ENCODE data around the gene APBB2. TPM values are rescaled to one million over a fixed set of nuclear protein-coding genes. Genes with fewer than 3 reads are reported as not detected.

Gene APBB2
- total RNA-seq, 1 donor, result 92.3 TPM

DNA sequence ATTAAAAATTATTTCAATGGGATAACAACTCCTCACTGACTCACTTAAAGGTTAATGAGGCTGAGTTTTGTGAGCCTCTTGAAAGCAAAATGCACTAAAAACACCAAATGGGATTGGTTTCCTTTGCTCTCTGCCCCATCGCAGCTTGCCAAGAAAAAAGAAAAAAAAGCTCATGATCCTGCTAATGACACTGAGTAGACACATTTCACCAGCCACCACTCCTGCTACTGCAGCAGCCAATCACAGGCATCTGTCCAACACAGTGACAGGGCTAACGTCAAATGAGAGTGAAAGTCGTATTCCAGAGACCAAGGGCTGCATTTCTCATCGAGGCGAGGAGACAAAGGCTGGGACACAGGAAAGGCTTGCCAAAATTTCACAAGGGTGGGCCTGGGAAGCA, 5.2 kb downstream of the APBB2 start:
- Histone ChIP-seq H3K36me3 (ENCODE audit: insufficient read depth, low read length) (no peaks in the 10 kb centered on the region), H3K27ac (ENCODE audit: low read depth, low read length) (peak overlapping the region; percentile 71), H3K79me2 (ENCODE audit: insufficient read depth, low read length) (peaks cover 91% of the 10 kb centered on the region), H3K27me3 (ENCODE audit: insufficient read depth, low read length) (no peaks in the 10 kb centered on the region), H3K4me3 (ENCODE audit: insufficient read depth, low read length) (no peak overlapping the region), H4K20me1 (ENCODE audit: insufficient read depth, low read length) (peaks cover 9% of the 10 kb centered on the region), H3K9me3 (ENCODE audit: low read depth, low read length) (no peaks in the 10 kb centered on the region), H2AFZ (ENCODE audit: low read length) (no peak overlapping the region), H3K4me1 (ENCODE audit: insufficient read depth, low read length) (peaks cover 50% of the 10 kb centered on the region), H3K4me2 (ENCODE audit: insufficient read depth, low read length) (no peak overlapping the region)
- TF ChIP-seq, protein P1, sequence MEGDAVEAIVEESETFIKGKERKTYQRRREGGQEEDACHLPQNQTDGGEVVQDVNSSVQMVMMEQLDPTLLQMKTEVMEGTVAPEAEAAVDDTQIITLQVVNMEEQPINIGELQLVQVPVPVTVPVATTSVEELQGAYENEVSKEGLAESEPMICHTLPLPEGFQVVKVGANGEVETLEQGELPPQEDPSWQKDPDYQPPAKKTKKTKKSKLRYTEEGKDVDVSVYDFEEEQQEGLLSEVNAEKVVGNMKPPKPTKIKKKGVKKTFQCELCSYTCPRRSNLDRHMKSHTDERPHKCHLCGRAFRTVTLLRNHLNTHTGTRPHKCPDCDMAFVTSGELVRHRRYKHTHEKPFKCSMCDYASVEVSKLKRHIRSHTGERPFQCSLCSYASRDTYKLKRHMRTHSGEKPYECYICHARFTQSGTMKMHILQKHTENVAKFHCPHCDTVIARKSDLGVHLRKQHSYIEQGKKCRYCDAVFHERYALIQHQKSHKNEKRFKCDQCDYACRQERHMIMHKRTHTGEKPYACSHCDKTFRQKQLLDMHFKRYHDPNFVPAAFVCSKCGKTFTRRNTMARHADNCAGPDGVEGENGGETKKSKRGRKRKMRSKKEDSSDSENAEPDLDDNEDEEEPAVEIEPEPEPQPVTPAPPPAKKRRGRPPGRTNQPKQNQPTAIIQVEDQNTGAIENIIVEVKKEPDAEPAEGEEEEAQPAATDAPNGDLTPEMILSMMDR (IDR thresholded peaks at IDR 0.05; ENCODE audit: extremely low read depth, low read depth, low read length), result no peak
- DNase-seq (ENCODE audit: insufficient read length, low spot score, missing footprints), result no peak

DNA sequence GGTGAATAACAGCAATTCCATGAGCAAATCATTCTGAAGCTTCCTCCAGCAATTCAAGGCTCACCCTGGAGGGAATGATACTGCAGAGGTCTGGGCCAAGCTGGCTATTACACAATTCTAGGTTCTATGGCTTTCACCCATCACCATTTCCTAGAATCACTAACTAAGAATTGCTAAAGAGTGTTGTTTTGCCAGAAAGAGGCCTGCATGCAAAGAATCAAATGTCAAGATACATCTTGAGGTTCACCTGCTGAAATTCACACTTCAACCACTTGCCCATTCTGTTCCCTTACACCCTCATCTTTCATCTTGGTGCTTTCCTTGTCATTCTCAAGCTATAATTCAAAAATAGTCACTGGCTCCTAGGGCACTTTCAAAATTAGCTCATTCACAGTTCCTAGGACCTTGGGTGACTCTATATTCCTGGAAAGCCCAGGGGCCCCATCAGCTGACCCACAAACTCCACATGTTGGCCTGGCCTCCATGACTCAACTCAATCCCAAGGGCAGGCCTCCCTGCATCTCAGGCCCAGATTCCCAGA, 7.0 kb downstream of the APBB2 start:
- no peak for DNase-seq (ENCODE audit: insufficient read length, low spot score, missing footprints)
- Histone ChIP-seq H3K36me3 (ENCODE audit: insufficient read depth, low read length) (no peaks in the 10 kb centered on the region), H2AFZ (ENCODE audit: low read length) (no peak overlapping the region), H3K79me2 (ENCODE audit: insufficient read depth, low read length) (peaks cover 87% of the 10 kb centered on the region), H3K27me3 (ENCODE audit: insufficient read depth, low read length) (no peaks in the 10 kb centered on the region), H3K4me3 (ENCODE audit: insufficient read depth, low read length) (no peak overlapping the region), H3K27ac (ENCODE audit: low read depth, low read length) (peak overlapping the region; percentile 49), H3K9me3 (ENCODE audit: low read depth, low read length) (no peaks in the 10 kb centered on the region), H4K20me1 (ENCODE audit: insufficient read depth, low read length) (peaks cover 6% of the 10 kb centered on the region), H3K4me1 (ENCODE audit: insufficient read depth, low read length) (peaks cover 68% of the 10 kb centered on the region), H3K4me2 (ENCODE audit: insufficient read depth, low read length) (no peak overlapping the region)
- TF ChIP-seq, protein P1 (IDR thresholded peaks at IDR 0.05; ENCODE audit: extremely low read depth, low read depth, low read length), result no peak

- Histone ChIP-seq H3K27me3 (ENCODE audit: insufficient read depth, low read length) (no peaks in the 10 kb centered on the region), H3K36me3 (ENCODE audit: insufficient read depth, low read length) (no peaks in the 10 kb centered on the region), H3K4me3 (ENCODE audit: insufficient read depth, low read length) (no peak overlapping the region), H3K4me1 (ENCODE audit: insufficient read depth, low read length) (peaks cover 76% of the 10 kb centered on the region), H3K79me2 (ENCODE audit: insufficient read depth, low read length) (peaks cover 88% of the 10 kb centered on the region), H4K20me1 (ENCODE audit: insufficient read depth, low read length) (peaks cover 2% of the 10 kb centered on the region), H3K27ac (ENCODE audit: low read depth, low read length) (peak overlapping the region; percentile 89), H2AFZ (ENCODE audit: low read length) (no peak overlapping the region), H3K4me2 (ENCODE audit: insufficient read depth, low read length) (no peak overlapping the region), H3K9me3 (ENCODE audit: low read depth, low read length) (no peaks in the 10 kb centered on the region)
- TF ChIP-seq, protein P1 (IDR thresholded peaks at IDR 0.05; ENCODE audit: extremely low read depth, low read depth, low read length), result no peak
- DNase-seq (ENCODE audit: insufficient read length, low spot score, missing footprints), result no peak
Observed at GRCh38 chr4:41205854-41206460, 8.4 kb downstream of the APBB2 start.

DNA sequence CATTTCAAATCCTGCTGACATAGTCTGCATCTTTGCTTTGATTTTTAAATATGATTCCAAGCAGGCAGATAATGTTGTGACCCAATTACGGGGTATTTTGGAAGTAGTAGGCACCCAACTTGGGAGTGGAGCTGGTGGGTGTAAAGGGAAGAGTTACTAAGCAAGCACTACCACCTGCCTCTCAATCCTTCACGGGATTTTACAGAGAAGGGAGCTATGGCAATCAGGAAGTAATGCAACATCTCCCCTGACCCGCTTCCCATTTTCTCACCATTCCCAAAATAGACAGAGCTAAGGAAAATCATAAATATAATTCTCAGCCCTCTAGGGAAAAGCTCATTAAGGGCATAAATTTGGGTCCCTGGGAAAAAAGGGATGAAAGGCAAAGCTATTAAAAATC, 9.2 kb downstream of the APBB2 start:
- peaks cover 82% of the 10 kb centered on the region for H3K4me1 ChIP-seq (ENCODE audit: insufficient read depth, low read length)
- peak overlapping the region; percentile 89 for H3K27ac ChIP-seq (ENCODE audit: low read depth, low read length)
- peaks cover 88% of the 10 kb centered on the region for H3K79me2 ChIP-seq (ENCODE audit: insufficient read depth, low read length)
- H4K20me1 ChIP-seq (ENCODE audit: insufficient read depth, low read length), result peaks cover 2% of the 10 kb centered on the region
- H3K9me3 ChIP-seq (ENCODE audit: low read depth, low read length), result no peaks in the 10 kb centered on the region
- no peaks in the 10 kb centered on the region for H3K36me3 ChIP-seq (ENCODE audit: insufficient read depth, low read length)
- peak overlapping the region; percentile 49 for H3K4me2 ChIP-seq (ENCODE audit: insufficient read depth, low read length)
- H3K27me3 ChIP-seq (ENCODE audit: insufficient read depth, low read length), result no peaks in the 10 kb centered on the region
- H2AFZ ChIP-seq (ENCODE audit: low read length), result no peak overlapping the region
- no peak for DNase-seq (ENCODE audit: insufficient read length, low spot score, missing footprints)
- TF ChIP-seq, protein P1 (IDR thresholded peaks at IDR 0.05; ENCODE audit: extremely low read depth, low read depth, low read length), result no peak
- no peak overlapping the region for H3K4me3 ChIP-seq (ENCODE audit: insufficient read depth, low read length)

Measured in osteoblast (primary cell).